SK-N-MC (cell line): ENCODE measurements around the gene PDZD2.

Source experiments
- EZH2 ChIP-seq: fragments of 200-600 bp; sonication (generic); IDR thresholded peaks from one replicate; pipeline ENCODE4 v1.6.1; 2017; ENCODE audit warnings: antibody characterized with exemption
- FOXP2 ChIP-seq: optimal IDR thresholded peaks from 2 replicates; pipeline ENCODE3; 2011; ENCODE audit warnings: mild to moderate bottlenecking, moderate library complexity; ENCODE audit not compliant: insufficient read depth; ENCODE audit errors: extremely low read length, control extremely low read depth
- POLR2AphosphoS5 ChIP-seq: IDR thresholded peaks from 2 replicates; pipeline ENCODE4 v1.6.1; 2012; ENCODE audit warnings: mild to moderate bottlenecking, low read depth, low read length, borderline replicate concordance

DNA sequence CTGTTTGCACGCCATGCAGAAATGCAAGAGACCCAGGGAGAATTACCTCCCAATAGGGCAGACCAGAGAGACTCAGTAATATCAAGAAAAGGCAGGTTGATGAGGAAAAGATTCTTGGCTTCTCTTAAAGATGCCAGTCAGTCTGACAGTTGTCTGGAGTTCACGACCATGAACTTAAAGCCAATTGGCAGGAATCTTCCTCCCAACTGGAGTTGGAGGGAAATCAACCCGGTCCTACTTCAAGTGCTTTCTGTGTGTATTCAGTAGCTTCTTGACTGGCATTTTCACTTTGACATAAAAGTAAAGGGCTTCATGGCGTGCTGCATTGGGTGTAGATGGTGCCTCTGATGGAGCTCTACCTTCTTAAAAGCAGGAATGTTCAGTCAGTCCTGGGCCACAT lies 390.9 kb downstream of the PDZD2 start:
- TF ChIP-seq FOXP2 (no peak), EZH2 (no peak), POLR2AphosphoS5 (no peak)
